ENCODE measurements around the gene MME. TPM values are rescaled to one million over a fixed set of nuclear protein-coding genes. Genes with fewer than 3 reads are reported as not detected.

Gene MME
- total RNA-seq, 2 experiments from 2014 or later: not detected

- CTCF ChIA-PET: no interaction called here
- Mint-ChIP-seq H3K4me1 (ENCODE audit: low read depth) (no peaks in the 10 kb centered on the region), H3K36me3 (ENCODE audit: low read depth) (no peaks in the 10 kb centered on the region), H3K27me3 (no peaks in the 10 kb centered on the region), H3K27ac (no peak overlapping the region), H3K9me3 (no peaks in the 10 kb centered on the region), H3K4me3 (no peak overlapping the region)
- DNase-seq: no peak
- intact Hi-C loops (cut with micrococcal nuclease): no loop called here
- no peak for ATAC-seq
- no peak for TF ChIP-seq CTCF (IDR thresholded peaks at IDR 0.05)
- POLR2A ChIA-PET: no interaction called here
Measured at GRCh38 chr3:155159301-155159700, 79.2 kb downstream of the MME start.

GRCh38 chr3:155161640-155162292, 81.6 kb downstream of the MME start:
- Mint-ChIP-seq H3K4me3 (no peak overlapping the region), H3K36me3 (ENCODE audit: low read depth) (no peaks in the 10 kb centered on the region), H3K27me3 (no peaks in the 10 kb centered on the region), H3K27ac (no peak overlapping the region), H3K4me1 (ENCODE audit: low read depth) (no peaks in the 10 kb centered on the region), H3K9me3 (no peaks in the 10 kb centered on the region)
- intact Hi-C loops (cut with micrococcal nuclease): no loop called here
- ChIA-PET CTCF (no interaction called here), POLR2A (no interaction called here)
- DNase-seq (no peak), ATAC-seq (no peak)
- TF ChIP-seq CTCF (IDR thresholded peaks at IDR 0.05): no peak

DNA sequence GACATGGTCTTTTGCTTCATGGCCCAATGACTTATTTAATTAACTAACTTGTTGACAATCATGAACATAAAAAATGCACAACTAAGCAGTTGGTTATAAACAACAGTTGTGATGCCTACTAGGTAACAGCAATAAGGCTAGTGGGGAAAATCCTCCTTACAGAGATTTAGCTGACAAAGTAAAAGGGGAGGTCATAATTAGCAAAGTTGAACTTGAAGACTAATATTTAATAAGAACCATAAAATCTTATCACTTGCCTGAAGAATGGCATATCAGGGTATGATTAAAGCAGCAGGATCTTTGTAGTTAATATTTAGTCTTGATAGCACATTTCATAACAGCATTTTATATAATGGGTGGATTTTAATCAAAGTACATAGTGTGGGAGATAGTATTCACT, 84.2 kb downstream of the MME start:
- H3K4me1 Mint-ChIP-seq (ENCODE audit: low read depth): no peaks in the 10 kb centered on the region
- DNase-seq: no peak
- H3K4me3 Mint-ChIP-seq: no peak overlapping the region
- no peak for ATAC-seq
- ChIA-PET CTCF (no interaction called here), POLR2A (no interaction called here)
- H3K27ac Mint-ChIP-seq: no peak overlapping the region
- intact Hi-C loops (cut with micrococcal nuclease): no loop called here
- H3K36me3 Mint-ChIP-seq (ENCODE audit: low read depth): no peaks in the 10 kb centered on the region
- H3K27me3 Mint-ChIP-seq: no peaks in the 10 kb centered on the region
- no peak for TF ChIP-seq CTCF (IDR thresholded peaks at IDR 0.05)
- H3K9me3 Mint-ChIP-seq: no peaks in the 10 kb centered on the region

GRCh38 chr3:155166441-155166840, 86.3 kb downstream of the MME start:
- no peak overlapping the region for H3K4me3 Mint-ChIP-seq
- H3K36me3 Mint-ChIP-seq (ENCODE audit: low read depth): no peaks in the 10 kb centered on the region
- DNase-seq (no peak), ATAC-seq (no peak)
- H3K27me3 Mint-ChIP-seq: no peaks in the 10 kb centered on the region
- ChIA-PET CTCF (no interaction called here), POLR2A (no interaction called here)
- H3K27ac Mint-ChIP-seq: no peak overlapping the region
- no peak for TF ChIP-seq CTCF (IDR thresholded peaks at IDR 0.05)
- intact Hi-C loops (cut with micrococcal nuclease): no loop called here
- H3K4me1 Mint-ChIP-seq (ENCODE audit: low read depth): no peaks in the 10 kb centered on the region
- no peaks in the 10 kb centered on the region for H3K9me3 Mint-ChIP-seq

GRCh38 chr3:155169197-155169596, 89.1 kb downstream of the MME start:
- H3K27ac Mint-ChIP-seq: no peak overlapping the region
- H3K4me3 Mint-ChIP-seq: no peak overlapping the region
- intact Hi-C loops (cut with micrococcal nuclease): no loop called here
- no peaks in the 10 kb centered on the region for H3K4me1 Mint-ChIP-seq (ENCODE audit: low read depth)
- no peaks in the 10 kb centered on the region for H3K27me3 Mint-ChIP-seq
- ATAC-seq (no peak), DNase-seq (no peak)
- ChIA-PET POLR2A (no interaction called here), CTCF (no interaction called here)
- no peaks in the 10 kb centered on the region for H3K9me3 Mint-ChIP-seq
- no peak for TF ChIP-seq CTCF (IDR thresholded peaks at IDR 0.05)
- no peaks in the 10 kb centered on the region for H3K36me3 Mint-ChIP-seq (ENCODE audit: low read depth)

Measured in activated CD8-positive, alpha-beta T cell treated with anti-CD3 and anti-CD28 coated beads for 36 hours (primary cell).